ENCODE measurements around the gene DCAF4.
A peak's percentile ranks its signal among the peaks of the same experiment; 100 is the strongest.

DCAF4 gene

GRCh38 chr14:72928872-72929271 is 2.6 kb downstream of the DCAF4 start:
- CTCF ChIA-PET = no interaction called here

GRCh38 chr14:72929316-72930080 is 3.2 kb downstream of the DCAF4 start:
- H3K9me3 Mint-ChIP-seq = no peaks in the 10 kb centered on the region
- H3K27ac Mint-ChIP-seq = no peak overlapping the region
- CTCF ChIA-PET = interaction anchor here (1.1 kb wide), 1 partner anchor 19 kb away, joined by 3 read pairs; no protein-coding TSS in a partner anchor

More at GRCh38 chr14:72928872-72929271, 2.6 kb downstream of the DCAF4 start:
- Mint-ChIP-seq H3K9me3 (no peaks in the 10 kb centered on the region), H3K27me3 (peaks cover 23% of the 10 kb centered on the region), H3K4me3 (no peak overlapping the region), H3K27ac (no peak overlapping the region), H3K36me3 (peaks cover 9% of the 10 kb centered on the region), H3K4me1 (peaks cover 19% of the 10 kb centered on the region)
- no peak for DNase-seq

DNA sequence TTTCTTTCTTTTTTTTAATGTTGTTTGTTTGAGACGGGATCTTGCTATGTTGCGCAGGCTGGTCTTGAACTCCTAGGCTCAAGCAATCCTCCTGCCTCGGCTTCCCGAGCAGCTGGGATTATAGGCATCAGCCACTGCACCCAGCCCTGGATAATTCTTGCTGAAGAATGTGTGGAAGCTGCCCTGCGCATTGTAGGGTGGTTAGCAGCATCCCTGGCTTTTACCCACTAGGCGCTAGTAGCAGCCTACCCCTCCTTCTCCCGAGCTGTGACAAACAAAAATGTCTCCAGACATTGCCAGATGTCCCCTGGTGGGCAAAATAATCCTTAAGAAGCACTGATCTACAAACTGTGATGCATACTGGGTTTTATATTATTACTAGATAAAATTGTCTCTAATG is 6.6 kb downstream of the DCAF4 start:
- Mint-ChIP-seq H3K27me3 (no peaks in the 10 kb centered on the region), H3K4me3 (no peak overlapping the region), H3K36me3 (peaks cover 20% of the 10 kb centered on the region), H3K27ac (no peak overlapping the region), H3K4me1 (peaks cover 20% of the 10 kb centered on the region), H3K9me3 (no peaks in the 10 kb centered on the region)
- CTCF ChIA-PET = no interaction called here
- no peak for DNase-seq

More at GRCh38 chr14:72929316-72930080, 3.2 kb downstream of the DCAF4 start:
- peaks cover 18% of the 10 kb centered on the region for H3K27me3 Mint-ChIP-seq
- peaks cover 9% of the 10 kb centered on the region for H3K36me3 Mint-ChIP-seq
- DNase-seq = no peak
- H3K4me3 Mint-ChIP-seq = no peak overlapping the region
- peaks cover 19% of the 10 kb centered on the region for H3K4me1 Mint-ChIP-seq

GRCh38 chr14:72939630-72940029 is 13.4 kb downstream of the DCAF4 start:
- no peaks in the 10 kb centered on the region for H3K27me3 Mint-ChIP-seq
- no peak overlapping the region for H3K27ac Mint-ChIP-seq
- no peaks in the 10 kb centered on the region for H3K9me3 Mint-ChIP-seq
- no peak for DNase-seq
- peaks cover 19% of the 10 kb centered on the region for H3K4me1 Mint-ChIP-seq
- peaks cover 39% of the 10 kb centered on the region for H3K36me3 Mint-ChIP-seq
- CTCF ChIA-PET = interaction anchor here (1.4 to 2.4 kb wide), 2 partner anchors 9 to 38 kb away, joined by 3 to 10 read pairs; no protein-coding TSS in a partner anchor
- H3K4me3 Mint-ChIP-seq = no peak overlapping the region

- CTCF ChIA-PET = interaction anchor here (1.4 to 1.5 kb wide), 2 partner anchors 36 to 428 kb away, joined by 3 read pairs; no protein-coding TSS in a partner anchor
- H3K27me3 Mint-ChIP-seq = no peaks in the 10 kb centered on the region
- H3K4me1 Mint-ChIP-seq = peaks cover 18% of the 10 kb centered on the region
- H3K36me3 Mint-ChIP-seq = peaks cover 47% of the 10 kb centered on the region
- H3K9me3 Mint-ChIP-seq = no peaks in the 10 kb centered on the region
- H3K27ac Mint-ChIP-seq = no peak overlapping the region
- DNase-seq = no peak
- H3K4me3 Mint-ChIP-seq = no peak overlapping the region
These were observed 15.2 kb downstream of the DCAF4 start for GRCh38 chr14:72941286-72941985.

GRCh38 chr14:72942934-72943333 is 16.7 kb downstream of the DCAF4 start:
- Mint-ChIP-seq H3K4me3 (no peak overlapping the region), H3K4me1 (peaks cover 7% of the 10 kb centered on the region), H3K36me3 (peaks cover 40% of the 10 kb centered on the region), H3K9me3 (no peaks in the 10 kb centered on the region), H3K27me3 (no peaks in the 10 kb centered on the region), H3K27ac (no peak overlapping the region)
- DNase-seq = no peak
- CTCF ChIA-PET = interaction anchor here (0.9 to 1.5 kb wide), 2 partner anchors 426 to 429 kb away, joined by 3 to 4 read pairs; no protein-coding TSS in a partner anchor

DNA sequence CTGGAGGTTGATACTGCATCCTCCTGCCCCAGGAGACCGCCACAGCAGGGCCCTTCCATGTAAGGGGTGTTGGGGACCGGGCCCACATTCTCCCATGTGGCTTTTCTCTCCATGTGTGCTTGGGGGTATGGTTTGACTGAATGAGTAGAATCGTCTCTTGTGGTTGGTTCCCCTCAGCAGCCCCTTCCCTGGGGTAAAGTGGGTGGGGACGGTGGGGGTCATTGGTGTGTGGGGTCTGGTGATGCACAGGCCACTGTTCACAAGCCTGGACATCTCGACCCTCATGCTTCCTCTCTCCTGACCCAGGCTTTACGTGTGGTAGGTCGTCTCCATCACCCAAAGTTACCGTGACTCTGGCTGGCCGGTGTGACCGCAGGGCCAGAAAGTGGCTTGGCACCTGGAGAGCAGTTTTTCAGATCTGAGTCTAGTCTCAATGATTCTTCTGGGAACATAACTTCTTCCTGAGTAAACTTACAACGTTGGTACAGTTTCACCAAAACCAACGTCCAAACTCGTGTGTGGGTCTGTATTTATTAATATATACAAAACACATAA is 17.7 kb downstream of the DCAF4 start:
- Mint-ChIP-seq H3K9me3 (no peaks in the 10 kb centered on the region), H3K27me3 (no peaks in the 10 kb centered on the region), H3K4me3 (no peak overlapping the region), H3K36me3 (peaks cover 40% of the 10 kb centered on the region), H3K27ac (no peak overlapping the region), H3K4me1 (peaks cover 5% of the 10 kb centered on the region)
- CTCF ChIA-PET = interaction anchor here (0.6 to 1.5 kb wide), 3 partner anchors 23 to 428 kb away, joined by 3 to 4 read pairs (median 4); no protein-coding TSS in a partner anchor
- no peak for DNase-seq

DNA sequence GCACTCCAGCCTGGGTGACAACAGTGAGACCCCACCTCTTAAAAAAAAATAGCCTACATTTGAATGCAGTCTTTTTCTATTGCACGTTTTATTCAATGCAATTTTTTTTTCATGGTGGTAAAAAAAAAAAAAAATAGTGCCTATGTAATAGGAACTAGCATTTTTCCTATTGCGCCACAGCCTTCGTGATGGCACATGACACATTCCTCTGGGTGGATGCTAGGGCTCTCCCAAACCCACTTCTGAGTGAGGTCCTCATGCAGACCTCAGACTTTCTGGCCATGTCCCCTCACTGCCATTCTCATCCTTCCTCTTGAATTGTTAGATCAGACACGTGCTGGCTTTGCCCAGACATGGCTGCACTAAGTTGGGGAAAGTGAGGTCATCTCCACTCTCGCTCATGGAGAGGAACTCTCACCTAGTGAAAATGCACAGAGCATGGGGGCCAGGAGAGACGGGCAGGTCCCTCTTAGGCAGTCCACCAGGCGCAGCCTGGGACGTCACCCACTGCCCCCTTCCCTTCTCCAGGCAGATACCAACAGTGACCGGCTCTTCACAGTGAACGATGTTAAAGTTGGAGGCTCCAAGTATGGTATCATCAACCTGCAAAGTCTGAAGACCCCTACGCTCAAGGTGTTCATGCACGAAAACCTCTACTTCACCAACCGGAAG is 19.2 kb downstream of the DCAF4 start:
- Mint-ChIP-seq H3K4me1 (peaks cover 5% of the 10 kb centered on the region), H3K27me3 (no peaks in the 10 kb centered on the region), H3K4me3 (no peak overlapping the region), H3K36me3 (peaks cover 39% of the 10 kb centered on the region), H3K27ac (no peak overlapping the region), H3K9me3 (no peaks in the 10 kb centered on the region)
- no peak for DNase-seq
- CTCF ChIA-PET = interaction anchor here (1.5 kb wide), 1 partner anchor 430 kb away, joined by 3 read pairs; no protein-coding TSS in a partner anchor

DNA sequence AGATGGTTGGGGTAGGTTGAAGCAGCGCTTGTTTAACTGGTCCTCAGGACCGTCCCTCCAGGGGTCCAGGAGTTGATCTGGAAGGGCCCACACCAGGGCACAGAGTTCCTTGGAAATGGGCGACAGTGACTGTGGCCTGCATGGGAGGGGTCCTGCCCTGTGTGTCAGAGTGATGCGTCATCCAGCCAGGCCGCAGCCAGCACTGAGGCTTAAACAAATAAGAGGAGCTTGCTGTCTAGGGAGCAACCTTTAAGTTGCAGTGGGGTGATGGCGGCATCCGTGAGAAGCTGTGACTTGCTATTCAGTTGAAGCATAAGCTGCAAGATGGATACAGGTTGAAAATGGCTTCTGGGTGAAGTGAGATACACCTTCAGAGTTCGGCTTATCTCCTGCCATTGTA is 20.2 kb downstream of the DCAF4 start:
- Mint-ChIP-seq H3K9me3 (no peaks in the 10 kb centered on the region), H3K36me3 (peaks cover 40% of the 10 kb centered on the region), H3K4me1 (peaks cover 5% of the 10 kb centered on the region), H3K27ac (no peak overlapping the region), H3K4me3 (no peak overlapping the region), H3K27me3 (no peaks in the 10 kb centered on the region)
- no peak for DNase-seq
- CTCF ChIA-PET = interaction anchor here (3.2 to 4.5 kb wide), 2 partner anchors 11 to 431 kb away, joined by 21 to 89 read pairs; no protein-coding TSS in a partner anchor

- CTCF ChIA-PET = interaction anchor here (0.7 to 4.5 kb wide), 11 partner anchors 9 to 1784 kb away, joined by 3 to 89 read pairs (median 3); no protein-coding TSS in a partner anchor
- H3K4me3 Mint-ChIP-seq = no peak overlapping the region
- no peak for DNase-seq
These were observed 21.3 kb downstream of the DCAF4 start for GRCh38 chr14:72947366-72948160.

GRCh38 chr14:72948481-72949138 is 22.3 kb downstream of the DCAF4 start:
- Mint-ChIP-seq H3K27me3 (no peaks in the 10 kb centered on the region), H3K36me3 (peaks cover 34% of the 10 kb centered on the region), H3K4me3 (no peak overlapping the region), H3K4me1 (peaks cover 5% of the 10 kb centered on the region), H3K27ac (peak overlapping the region; percentile 22), H3K9me3 (no peaks in the 10 kb centered on the region)
- DNase-seq = peak; percentile 82
- CTCF ChIA-PET = interaction anchor here (0.5 to 4.5 kb wide), 21 partner anchors 9 to 1783 kb away, joined by 3 to 89 read pairs (median 3); no protein-coding TSS in a partner anchor

More at GRCh38 chr14:72947366-72948160, 21.3 kb downstream of the DCAF4 start:
- Mint-ChIP-seq H3K9me3 (no peaks in the 10 kb centered on the region), H3K4me1 (peaks cover 5% of the 10 kb centered on the region), H3K27me3 (no peaks in the 10 kb centered on the region), H3K36me3 (peaks cover 40% of the 10 kb centered on the region), H3K27ac (no peak overlapping the region)

DNA sequence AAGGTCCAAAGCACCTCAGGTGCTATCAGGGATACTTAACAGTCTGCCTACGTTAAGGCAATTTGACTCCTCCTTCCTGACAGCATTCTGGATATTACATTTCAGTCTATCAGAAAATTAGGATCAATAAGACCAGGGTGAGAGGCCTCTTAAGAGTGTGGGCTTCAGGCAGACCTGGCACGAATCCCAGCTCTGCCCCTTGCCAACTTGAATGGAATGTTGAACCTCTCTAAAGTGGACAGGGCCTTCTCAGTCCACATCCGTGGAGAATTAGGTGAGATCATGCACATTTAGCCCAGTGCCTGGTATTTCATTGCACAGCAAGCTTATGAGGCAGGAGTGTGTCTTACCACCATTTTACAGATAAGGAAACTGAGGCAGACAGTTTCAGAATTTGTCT is 25.9 kb downstream of the DCAF4 start:
- Mint-ChIP-seq H3K36me3 (peaks cover 31% of the 10 kb centered on the region), H3K4me1 (peaks cover 5% of the 10 kb centered on the region), H3K4me3 (no peak overlapping the region), H3K9me3 (no peaks in the 10 kb centered on the region), H3K27ac (no peak overlapping the region), H3K27me3 (no peaks in the 10 kb centered on the region)
- no peak for DNase-seq
- CTCF ChIA-PET = interaction anchor here (1.9 kb wide), 1 partner anchor 438 kb away, joined by 8 read pairs; no protein-coding TSS in a partner anchor
